Measurements from ENCODE around the gene WDCP. TPM values are rescaled to one million over a fixed set of nuclear protein-coding genes. Genes with fewer than 3 reads are reported as not detected.
A peak's percentile ranks its signal among the peaks of the same experiment; 100 is the strongest.

The WDCP gene
- total RNA-seq, 1 experiment from 2014 or later = 19.9 TPM

- H2AFZ ChIP-seq (ENCODE audit: low read depth, low read length, poor library complexity, severe bottlenecking) = no peak overlapping the region
- intact Hi-C loops (cut with micrococcal nuclease) = no loop called here
- no peaks in the 10 kb centered on the region for H3K9me2 ChIP-seq (ENCODE audit: insufficient read depth)
- H3K79me2 ChIP-seq (ENCODE audit: insufficient read depth, low read length) = no peaks in the 10 kb centered on the region
- no peak overlapping the region for H3K27ac ChIP-seq (ENCODE audit: low read depth, low read length)
- H3K4me1 ChIP-seq (ENCODE audit: control insufficient read depth in 1 of 2, insufficient read depth in 2 of 2, low read length in 2 of 2) = peaks cover 0 to 4% of the 10 kb centered on the region in 2 experiments; a peak in 1 of 4 replicates
- no TSS peak for BruUV-seq (replicated peaks)
- no peaks in the 10 kb centered on the region for H4K20me1 ChIP-seq (ENCODE audit: insufficient read depth)
- peaks cover 4 to 5% of the 10 kb centered on the region in 2 experiments; a peak in 3 of 4 replicates for H3K36me3 ChIP-seq (ENCODE audit: control insufficient read depth in 1 of 2, insufficient read depth in 2 of 2, low read length in 2 of 2)
- no peaks in the 10 kb centered on the region for H3K27me3 ChIP-seq (ENCODE audit: insufficient read depth, low read length)
- RAD21 ChIA-PET (ENCODE audit: low non-redundant PET in 1 of 2, low total read pairs in 2 of 2, uncharacterized antibody in 2 of 2, unreplicated experiment in 2 of 2) = no interaction called here
- no peak for DNase-seq (ENCODE audit: low read depth, low spot score)
- TF ChIP-seq RAD21 (IDR thresholded peaks at IDR 0.05; ENCODE audit: low read depth) (0 out of 2 replicates have a peak, but pooled peaks have one; percentile 15), EZH2phosphoT487 (IDR thresholded peaks at IDR 0.05; ENCODE audit: borderline replicate concordance) (no peak), SRF (IDR thresholded peaks at IDR 0.05; ENCODE audit: low read depth) (no peak)
- H3K9ac ChIP-seq (ENCODE audit: low read length) = no peak overlapping the region
- H3K4me3 ChIP-seq (replicated peaks in 1 of 2; ENCODE audit: low read depth in 1 of 2, low read length in 2 of 2) = no peak overlapping the region
- ATAC-seq = peak; percentile 64
- CTCF ChIA-PET = no interaction called here
- H3K4me2 ChIP-seq (ENCODE audit: low read length) = no peak overlapping the region
- POLR2A ChIA-PET = no interaction called here
- H3K9me3 ChIP-seq (ENCODE audit: control insufficient read depth in 1 of 2, insufficient read depth in 1 of 2, low read depth in 1 of 2, low read length in 2 of 2) = no peaks in the 10 kb centered on the region
Observed at GRCh38 chr2:24024018-24024417, 23.2 kb downstream of the WDCP start.

GRCh38 chr2:24022975-24023575 lies 24.1 kb downstream of the WDCP start:
- H3K4me1 ChIP-seq (ENCODE audit: control insufficient read depth in 1 of 2, insufficient read depth in 2 of 2, low read length in 2 of 2) = peaks cover 0 to 4% of the 10 kb centered on the region in 2 experiments; a peak in 1 of 4 replicates
- no peaks in the 10 kb centered on the region for H3K79me2 ChIP-seq (ENCODE audit: insufficient read depth, low read length)
- CTCF ChIA-PET = no interaction called here
- no peak overlapping the region for H3K27ac ChIP-seq (ENCODE audit: low read depth, low read length)
- no peak overlapping the region for H3K4me2 ChIP-seq (ENCODE audit: low read length)
- H3K9me3 ChIP-seq (ENCODE audit: control insufficient read depth in 1 of 2, insufficient read depth in 1 of 2, low read depth in 1 of 2, low read length in 2 of 2) = no peaks in the 10 kb centered on the region
- intact Hi-C loops (cut with micrococcal nuclease) = no loop called here
- H3K36me3 ChIP-seq (ENCODE audit: control insufficient read depth in 1 of 2, insufficient read depth in 2 of 2, low read length in 2 of 2) = peaks cover 0 to 5% of the 10 kb centered on the region in 2 experiments; a peak in 1 of 4 replicates
- RAD21 ChIA-PET (ENCODE audit: low non-redundant PET in 1 of 2, low total read pairs in 2 of 2, uncharacterized antibody in 2 of 2, unreplicated experiment in 2 of 2) = no interaction called here
- no peak overlapping the region for H2AFZ ChIP-seq (ENCODE audit: low read depth, low read length, poor library complexity, severe bottlenecking)
- no peaks in the 10 kb centered on the region for H4K20me1 ChIP-seq (ENCODE audit: insufficient read depth)
- H3K9me2 ChIP-seq (ENCODE audit: insufficient read depth) = no peaks in the 10 kb centered on the region
- POLR2A ChIA-PET = no interaction called here
- BruUV-seq (replicated peaks) = no TSS peak
- no peak overlapping the region for H3K4me3 ChIP-seq (replicated peaks in 1 of 2; ENCODE audit: low read depth in 1 of 2, low read length in 2 of 2)
- ATAC-seq (no peak), DNase-seq (ENCODE audit: low read depth, low spot score) (no peak)
- no peaks in the 10 kb centered on the region for H3K27me3 ChIP-seq (ENCODE audit: insufficient read depth, low read length)
- H3K9ac ChIP-seq (ENCODE audit: low read length) = no peak overlapping the region
- TF ChIP-seq TCF7L2 (IDR thresholded peaks at IDR 0.05; ENCODE audit: borderline replicate concordance, extremely low read depth, insufficient read depth, insufficient read length) (no peak), EGR1 (IDR thresholded peaks at IDR 0.05; ENCODE audit: low read depth) (no peak), POLR2AphosphoS5 (IDR thresholded peaks at IDR 0.05; ENCODE audit: low read depth, low read length) (no peak), CTCF (IDR thresholded peaks at IDR 0.05 in 2 of 3, conservative IDR thresholded peaks at IDR 0.05 in 1 of 3; ENCODE audit: borderline replicate concordance in 1 of 3, insufficient read depth in 1 of 3, low read depth in 2 of 3, low read length in 2 of 3) (no peak), SIN3A (IDR thresholded peaks at IDR 0.05; ENCODE audit: low read depth) (no peak), EZH2 (IDR thresholded peaks at IDR 0.05) (no peak), REST (IDR thresholded peaks at IDR 0.05; ENCODE audit: low read depth) (no peak), ZFX (IDR thresholded peaks at IDR 0.05) (no peak), POLR2A (IDR thresholded peaks at IDR 0.05; ENCODE audit: borderline replicate concordance, extremely low read depth, insufficient read depth, insufficient read length) (no peak), YY1 (IDR thresholded peaks at IDR 0.05; ENCODE audit: extremely low read depth, insufficient replicate concordance, low read depth, low read length) (no peak), SP1 (IDR thresholded peaks at IDR 0.05; ENCODE audit: low read depth) (no peak), ELF1 (IDR thresholded peaks at IDR 0.05; ENCODE audit: borderline replicate concordance, low read depth) (no peak), JUND (IDR thresholded peaks at IDR 0.05) (no peak), FOSL1 (IDR thresholded peaks at IDR 0.05; ENCODE audit: low read depth) (no peak)

Data from HCT116 (cell line).